HEK293T (cell line): ENCODE measurements around the gene TMEM60.

Source experiments
- ARNT ChIP-seq: fragments of 450-650 bp; IDR thresholded peaks from 2 replicates; pipeline ENCODE4 v1.6.1; 2017; ENCODE audit warnings: mild to moderate bottlenecking
- FOXK2 ChIP-seq: fragments of 450-650 bp; IDR thresholded peaks from 2 replicates; pipeline ENCODE4 v1.6.1; 2016; ENCODE audit warnings: mild to moderate bottlenecking
- FOXM1 ChIP-seq: fragments of 450-650 bp; IDR thresholded peaks from 2 replicates; pipeline ENCODE4 v1.6.1; 2017; ENCODE audit warnings: mild to moderate bottlenecking, borderline replicate concordance
- SP1 ChIP-seq: fragments of 450-650 bp; IDR thresholded peaks from 2 replicates; pipeline ENCODE4 v1.6.1; 2017
- ZNF384 ChIP-seq: fragments of 450-650 bp; IDR thresholded peaks from 2 replicates; pipeline ENCODE4 v1.6.1; 2016

- TF ChIP-seq SP1 (no peak), ZNF384 (no peak), FOXM1 (no peak), FOXK2 (no peak), ARNT (no peak)
Measured at GRCh38 chr7:77752016-77752415, 46.2 kb downstream of the TMEM60 start.
